NCI-H2081 (cell line): ENCODE data around the gene SGTB.
"Not testable (repeated sequence)": the region's sequence is repeated elsewhere in the genome, so short reads cannot be mapped to it uniquely, and the experiment has no call there.

Source experiments
- DNase-seq, 2 experiments: peaks; one replicate each; lab custom pipeline; 2025; lab: John Stamatoyannopoulos, UW

SGTB gene

GRCh38 chr5:65668696-65669095 is 53.2 kb downstream of the SGTB start:
- DNase-seq: no peak

GRCh38 chr5:65663804-65664521 is 57.9 kb downstream of the SGTB start:
- no peak for DNase-seq

GRCh38 chr5:65654713-65655112 is 67.2 kb downstream of the SGTB start:
- DNase-seq: no peak

DNA sequence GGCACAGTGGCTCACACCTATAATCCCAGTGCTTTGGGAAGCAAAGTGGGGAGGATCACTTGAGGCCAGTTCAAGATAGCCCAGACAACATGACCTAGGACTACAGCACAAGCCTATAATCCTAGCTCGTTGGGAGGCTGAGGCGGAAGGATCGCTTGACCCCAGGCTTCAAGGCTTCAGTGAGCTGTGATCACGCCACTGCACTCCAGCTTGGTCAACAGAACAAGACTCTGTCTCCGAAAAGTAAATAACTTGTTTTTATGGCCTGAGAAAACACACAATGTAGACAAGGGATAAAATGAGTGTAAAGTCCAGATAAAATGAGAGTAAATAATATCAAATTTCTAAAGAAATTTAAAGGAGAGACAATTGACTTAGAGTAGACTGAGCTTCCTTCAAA is 70.8 kb downstream of the SGTB start:
- DNase-seq: no peak

DNA sequence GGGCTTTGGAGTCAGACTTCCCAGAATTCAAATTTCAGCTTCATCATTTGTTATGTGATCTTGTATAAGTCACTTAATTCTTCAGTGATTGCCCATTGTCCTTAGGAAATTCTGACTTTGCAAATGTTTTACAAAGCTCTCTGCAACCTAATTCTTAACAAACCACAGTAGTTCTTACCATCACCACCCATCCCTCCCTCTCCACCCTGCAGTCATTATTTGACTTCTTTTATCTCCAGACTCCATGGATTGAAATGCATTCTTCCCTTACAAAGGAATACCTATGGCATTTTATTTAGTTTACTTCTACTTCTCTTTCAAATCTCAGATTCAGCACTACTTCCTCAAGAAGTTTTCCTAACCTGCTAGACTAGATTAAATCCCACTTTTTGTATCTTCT is 74.0 kb downstream of the SGTB start:
- no peak for DNase-seq

- DNase-seq: no peak
These were observed 75.0 kb downstream of the SGTB start for GRCh38 chr5:65646938-65647337.

DNA sequence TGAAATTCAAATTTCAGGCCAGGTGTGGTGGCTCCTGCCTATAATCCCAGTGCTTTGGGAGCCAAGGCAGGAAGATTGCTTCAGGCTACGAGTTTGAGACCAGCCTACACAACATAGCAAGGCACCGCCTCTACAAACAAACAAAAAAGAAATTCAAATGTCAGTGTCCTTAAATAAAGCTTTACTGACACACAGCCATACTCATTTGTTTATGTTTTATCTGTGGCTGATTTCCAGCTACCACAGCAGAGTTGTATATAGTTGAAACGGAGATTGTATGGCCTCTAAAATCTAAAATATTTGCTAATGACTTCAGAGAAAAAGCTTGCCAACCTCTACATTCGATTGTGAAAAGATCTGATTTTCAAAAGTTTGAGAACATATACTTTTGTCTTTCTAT is 81.7 kb downstream of the SGTB start:
- no peak for DNase-seq

DNA sequence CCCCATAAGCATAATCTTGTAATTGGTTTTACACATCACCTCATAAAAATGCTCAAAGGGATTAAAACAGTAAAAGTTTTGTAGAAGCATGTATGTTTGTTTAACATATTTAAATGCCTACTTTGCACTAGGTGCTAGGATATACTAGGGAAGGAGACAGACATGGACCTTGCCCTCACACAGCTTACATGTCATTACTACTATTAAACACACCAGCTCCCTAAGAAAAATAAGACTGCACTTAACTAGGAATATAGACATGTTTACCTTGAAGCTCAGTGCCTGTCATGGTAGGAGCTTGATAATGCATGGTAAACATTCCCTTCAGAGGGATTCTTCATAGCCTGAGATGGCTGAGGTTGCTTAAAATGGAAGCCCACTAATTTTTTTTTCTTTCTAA is 90.9 kb downstream of the SGTB start:
- DNase-seq: no peak

DNA sequence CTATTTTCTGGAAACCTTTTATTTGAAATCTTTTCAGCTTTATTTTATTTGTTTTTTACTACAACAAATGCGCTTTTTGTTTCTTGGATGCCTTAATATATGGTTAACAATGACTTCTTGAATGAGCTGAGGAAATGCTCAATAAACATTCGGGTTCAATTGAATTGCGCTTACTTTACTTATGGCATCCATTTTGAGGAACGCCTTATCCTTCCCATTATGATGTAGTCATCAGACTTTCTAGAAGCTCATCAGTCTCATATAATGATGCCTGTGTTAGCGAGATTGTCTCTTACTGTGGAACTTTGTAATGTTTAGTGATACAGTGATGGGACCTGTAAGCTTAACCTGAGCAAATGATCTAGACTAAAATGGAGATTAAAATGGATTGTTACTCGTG is 96.2 kb downstream of the SGTB start:
- DNase-seq: no peak

DNA sequence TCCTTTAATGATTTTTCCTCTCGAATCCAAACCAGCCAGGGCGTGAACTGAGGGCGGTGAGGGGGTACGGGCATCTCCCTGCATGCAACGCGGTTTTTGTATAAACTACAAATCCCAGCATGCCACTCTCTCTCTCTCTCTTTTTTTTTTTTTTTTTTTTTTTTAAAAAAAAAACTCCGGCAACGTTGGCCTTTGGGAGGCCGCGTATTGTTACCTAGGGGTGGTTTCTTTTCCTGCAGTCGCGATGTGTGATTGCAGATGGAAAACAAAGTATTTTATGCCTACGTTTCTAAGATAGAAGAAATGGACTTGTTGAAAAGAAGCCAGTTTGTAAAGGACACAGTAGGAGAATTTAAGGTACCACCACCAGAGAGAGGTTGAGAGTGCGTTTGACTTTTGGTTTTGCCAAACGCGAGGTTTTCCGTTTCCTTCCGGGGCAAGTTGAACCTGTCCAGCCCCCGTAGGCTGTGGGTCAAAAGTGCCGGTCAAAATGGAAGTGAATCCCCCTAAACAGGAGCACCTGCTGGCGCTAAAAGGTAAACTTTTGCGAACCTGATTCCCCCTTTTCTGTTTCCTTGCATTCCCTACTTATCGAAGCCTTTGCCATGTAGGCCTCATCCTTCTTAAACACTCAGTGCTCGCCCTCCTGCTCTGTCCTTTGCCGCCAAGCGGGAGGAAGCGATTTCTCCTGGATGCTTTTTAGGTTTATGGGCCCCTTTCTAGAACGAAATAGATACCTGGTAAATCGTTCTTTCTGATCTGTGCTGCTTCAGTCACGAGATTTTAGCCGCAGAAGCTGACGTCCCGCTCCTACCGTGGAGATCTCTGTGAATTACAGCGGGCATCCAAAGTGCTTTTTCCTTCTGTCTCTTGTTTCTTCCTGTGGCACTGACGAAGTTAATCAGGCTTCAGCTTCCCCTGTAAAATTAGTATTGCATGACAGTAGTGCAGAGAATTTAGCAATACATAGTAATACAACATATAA is 97.0 kb downstream of the SGTB start, which contains the start of the genes SHLD3 and TRAPPC13:
SHLD3 (plus strand) TSS at position 457 of the 985 bp plus-strand sequence. CDS start 4,561 bp downstream, outside the sequence.
TRAPPC13 (plus strand) TSS at position 457 of the 985 bp plus-strand sequence; CDS start at position 491, 34 bp downstream.
- DNase-seq: peak; percentile 82 to 86

GRCh38 chr5:65624025-65624570 is 97.8 kb downstream of the SGTB start, which contains the start of gene TRIM23:
TRIM23 (minus strand) TSS chr5:65624333; CDS start chr5:65624274, 59 bp downstream.
- DNase-seq: peak; percentile 82 to 89

DNA sequence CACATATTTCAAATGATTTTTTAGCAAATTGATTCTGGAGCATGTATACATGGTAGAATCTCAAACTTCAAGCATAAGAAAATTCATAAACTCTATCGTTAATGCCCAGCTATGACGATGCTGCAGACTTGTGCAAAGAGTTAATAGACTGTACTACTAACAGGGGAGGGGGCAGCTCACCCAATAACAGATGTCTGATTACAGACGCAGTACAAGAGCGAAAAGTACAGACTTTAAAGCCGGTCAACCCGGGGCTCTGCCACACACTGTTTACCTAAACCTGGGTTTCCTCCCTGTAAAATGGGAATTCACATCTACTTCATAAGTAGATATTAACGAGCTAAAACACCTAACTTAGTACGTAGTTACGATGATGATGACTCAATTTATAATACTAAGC is 98.4 kb downstream of the SGTB start:
- DNase-seq: peak in 1 of 2 experiments; percentile 0

DNA sequence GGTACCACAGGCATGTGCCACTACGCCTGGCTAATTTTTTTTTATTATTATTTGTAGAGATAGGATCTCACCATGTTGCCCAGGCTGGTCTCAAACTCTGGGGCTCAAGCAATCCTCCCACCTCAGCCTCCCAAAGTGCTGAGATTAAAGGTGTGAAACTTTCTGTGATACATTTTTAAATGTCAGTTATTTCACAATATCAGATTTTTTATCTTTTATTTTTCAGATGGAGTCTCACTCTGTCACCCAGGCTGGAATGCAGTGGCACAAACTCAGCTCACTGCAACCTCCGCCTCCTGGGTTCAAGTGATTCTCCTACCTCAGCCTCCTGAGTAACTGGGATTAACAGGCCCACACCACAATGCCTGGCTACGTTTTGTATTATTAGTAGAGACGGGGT is 99.9 kb downstream of the SGTB start:
- DNase-seq: not testable (repeated sequence)

- no peak for DNase-seq
These were observed 101.9 kb downstream of the SGTB start for GRCh38 chr5:65620021-65620420.
